Karpas-422 (cell line): ENCODE measurements around the gene TBC1D22A. TPM values are rescaled to one million over a fixed set of nuclear protein-coding genes. Genes with fewer than 3 reads are reported as not detected.

ENCODE experiments used
- DNase-seq: peaks from one replicate; pipeline ENCODE4 v3.0.0-alpha.2; 2015
- H2AFZ ChIP-seq: fragments of 200-600 bp; sonication (generic); 2 replicates; pipeline ENCODE4 v1.6.1; 2014; ENCODE audit warnings: antibody characterized with exemption, low read length, mixed read lengths
- H3K27ac ChIP-seq: fragments of 200-600 bp; sonication (generic); 2 replicates; pipeline ENCODE4 v1.5.1; 2014; ENCODE audit warnings: mild to moderate bottlenecking, low read length, moderate library complexity
- H3K27me3 ChIP-seq: fragments of 200-600 bp; sonication (generic); 2 replicates; pipeline ENCODE4 v1.6.1; 2014; ENCODE audit warnings: low read length, mixed read lengths
- H3K36me3 ChIP-seq: fragments of 200-600 bp; sonication (generic); 2 replicates; pipeline ENCODE4 v1.6.1; 2014; ENCODE audit warnings: low read length, mixed read lengths; ENCODE audit not compliant: insufficient read depth
- H3K4me1 ChIP-seq: fragments of 200-600 bp; sonication (generic); 2 replicates; pipeline ENCODE4 v1.6.1; 2014; ENCODE audit warnings: mild to moderate bottlenecking, low read length, mixed read lengths
- H3K4me2 ChIP-seq: fragments of 200-600 bp; sonication (generic); 2 replicates; pipeline ENCODE4 v1.6.1; 2014; ENCODE audit warnings: low read length, low read depth, mild to moderate bottlenecking; ENCODE audit not compliant: poor library complexity, severe bottlenecking
- H3K4me3 ChIP-seq: fragments of 200-600 bp; sonication (generic); 2 replicates; pipeline ENCODE4 v1.5.1; 2014; ENCODE audit warnings: mild to moderate bottlenecking, antibody characterized with exemption, low read length, mixed read lengths
- H3K79me2 ChIP-seq: fragments of 200-600 bp; sonication (generic); 2 replicates; pipeline ENCODE4 v1.6.1; 2014; ENCODE audit warnings: mild to moderate bottlenecking, low read length, mixed read lengths
- H3K9ac ChIP-seq: fragments of 200-600 bp; sonication (generic); 2 replicates; pipeline ENCODE4 v1.6.0; 2014; ENCODE audit warnings: low read length
- H3K9me2 ChIP-seq: fragments of 200-600 bp; sonication (generic), shearing (Covaris generic); replicated peaks from 2 replicates; pipeline ENCODE4 v1.6.0; 2014; ENCODE audit warnings: mild to moderate bottlenecking, low read length, moderate library complexity; ENCODE audit not compliant: insufficient read depth
- H3K9me3 ChIP-seq: fragments of 300-700, 200-600 bp; sonication (generic); 2 replicates; pipeline ENCODE4 v1.6.1; 2014; ENCODE audit warnings: low read length, mixed read lengths
- H4K20me1 ChIP-seq: fragments of 200-600 bp; sonication (generic); 2 replicates; pipeline ENCODE4 v1.6.1; 2014; ENCODE audit warnings: mild to moderate bottlenecking, antibody characterized with exemption, low read length, low read depth; ENCODE audit not compliant: insufficient read depth
- total RNA-seq: library from RNA; depleted of rRNA; stranded (reverse); fragments of >200 nt; shearing (Covaris generic); gene quantifications from 2 replicates; pipeline ENCODE4 v1.2.3, GENCODE V29; 2014; ENCODE audit warnings: low replicate concordance

TBC1D22A gene
- total RNA-seq, 1 experiment from 2014 or later = 27.7 TPM

GRCh38 chr22:46834021-46834737 is 71.7 kb downstream of the TBC1D22A start:
- no peak overlapping the region for H3K9ac ChIP-seq
- H4K20me1 ChIP-seq = no peaks in the 10 kb centered on the region
- H3K4me3 ChIP-seq = no peak overlapping the region
- H3K4me2 ChIP-seq = no peak overlapping the region
- no peak overlapping the region for H3K27ac ChIP-seq
- peaks cover 44% of the 10 kb centered on the region for H3K36me3 ChIP-seq
- H3K9me2 ChIP-seq = no peaks in the 10 kb centered on the region
- no peak for DNase-seq
- H3K79me2 ChIP-seq = peaks cover 77% of the 10 kb centered on the region
- H3K4me1 ChIP-seq = no peaks in the 10 kb centered on the region
- H2AFZ ChIP-seq = no peak overlapping the region
- H3K9me3 ChIP-seq = peaks cover 35% of the 10 kb centered on the region
- no peaks in the 10 kb centered on the region for H3K27me3 ChIP-seq

- H3K27me3 ChIP-seq = no peaks in the 10 kb centered on the region
- no peak overlapping the region for H2AFZ ChIP-seq
- no peaks in the 10 kb centered on the region for H3K4me1 ChIP-seq
- no peak for DNase-seq
- H3K9ac ChIP-seq = no peak overlapping the region
- H3K9me3 ChIP-seq = peaks cover 35% of the 10 kb centered on the region
- H3K9me2 ChIP-seq = no peaks in the 10 kb centered on the region
- no peak overlapping the region for H3K27ac ChIP-seq
- no peak overlapping the region for H3K4me2 ChIP-seq
- H3K36me3 ChIP-seq = peaks cover 34% of the 10 kb centered on the region
- H3K4me3 ChIP-seq = no peak overlapping the region
- no peaks in the 10 kb centered on the region for H4K20me1 ChIP-seq
- peaks cover 77% of the 10 kb centered on the region for H3K79me2 ChIP-seq
Measured at GRCh38 chr22:46835288-46835687, 72.8 kb downstream of the TBC1D22A start.

GRCh38 chr22:46835693-46836092 is 73.2 kb downstream of the TBC1D22A start:
- Histone ChIP-seq H3K9ac (no peak overlapping the region), H3K9me3 (peaks cover 31% of the 10 kb centered on the region), H3K27ac (no peak overlapping the region), H4K20me1 (no peaks in the 10 kb centered on the region), H2AFZ (no peak overlapping the region), H3K36me3 (peaks cover 30% of the 10 kb centered on the region), H3K4me3 (no peak overlapping the region), H3K27me3 (no peaks in the 10 kb centered on the region), H3K79me2 (peaks cover 74% of the 10 kb centered on the region), H3K4me2 (no peak overlapping the region), H3K9me2 (no peaks in the 10 kb centered on the region), H3K4me1 (no peaks in the 10 kb centered on the region)
- DNase-seq = no peak

DNA sequence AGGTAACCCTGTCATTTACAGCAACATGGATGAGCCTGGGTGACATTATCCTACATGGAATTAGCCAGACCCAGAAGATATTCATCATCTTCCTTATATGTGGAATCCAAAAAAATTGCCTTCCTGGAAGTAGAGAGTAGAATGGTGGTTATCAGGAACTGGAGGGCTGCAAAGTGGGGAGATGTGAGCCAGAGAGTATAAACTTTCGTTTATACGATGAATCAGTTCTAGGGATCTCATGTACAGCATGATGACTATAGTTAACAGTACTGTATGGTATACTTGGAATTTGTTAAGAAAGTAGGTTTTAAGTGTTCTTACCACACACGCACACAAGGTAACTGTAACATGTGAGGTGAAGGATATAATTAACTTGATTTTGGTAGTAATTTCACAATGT is 79.1 kb downstream of the TBC1D22A start:
- Histone ChIP-seq H3K9ac (no peak overlapping the region), H3K27me3 (no peaks in the 10 kb centered on the region), H3K4me2 (no peak overlapping the region), H4K20me1 (peaks cover 30% of the 10 kb centered on the region; the same call in 1 of the 2 replicates), H3K4me1 (no peaks in the 10 kb centered on the region), H3K27ac (no peak overlapping the region), H2AFZ (no peak overlapping the region), H3K9me3 (no peaks in the 10 kb centered on the region), H3K9me2 (no peaks in the 10 kb centered on the region), H3K36me3 (0 out of 2 replicates have a peak, but pooled peaks cover 3% of the 10 kb centered on the region), H3K4me3 (no peak overlapping the region), H3K79me2 (peaks cover 90% of the 10 kb centered on the region)
- DNase-seq = no peak

DNA sequence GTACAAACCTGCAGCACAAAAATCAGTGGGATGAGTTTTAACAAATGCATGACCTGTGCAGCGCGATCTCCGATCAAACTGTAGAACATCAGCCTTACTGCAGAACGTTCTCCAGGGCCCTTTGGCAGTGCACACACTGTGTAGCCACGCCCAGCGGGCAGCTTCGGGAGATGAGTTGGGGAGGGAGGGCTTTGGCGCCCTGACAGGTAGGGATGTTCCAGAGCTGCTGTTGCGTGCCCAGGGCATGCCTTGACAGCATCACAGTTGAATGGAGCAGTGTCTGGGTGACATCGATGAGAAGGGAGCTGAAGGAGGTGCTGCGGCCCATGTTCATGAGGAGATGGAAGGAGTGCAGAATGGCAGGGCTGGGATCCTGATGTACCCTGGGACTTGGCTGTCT is 80.2 kb downstream of the TBC1D22A start:
- H4K20me1 ChIP-seq = peaks cover 30% of the 10 kb centered on the region; the same call in 1 of the 2 replicates
- H3K79me2 ChIP-seq = peaks cover 93% of the 10 kb centered on the region
- no peaks in the 10 kb centered on the region for H3K4me1 ChIP-seq
- no peak overlapping the region for H3K9ac ChIP-seq
- H3K4me2 ChIP-seq = no peak overlapping the region
- DNase-seq = no peak
- peaks cover 3% of the 10 kb centered on the region; the same call in 1 of the 2 replicates for H3K36me3 ChIP-seq
- no peaks in the 10 kb centered on the region for H3K27me3 ChIP-seq
- H2AFZ ChIP-seq = no peak overlapping the region
- no peak overlapping the region for H3K27ac ChIP-seq
- H3K4me3 ChIP-seq = no peak overlapping the region
- H3K9me2 ChIP-seq = no peaks in the 10 kb centered on the region
- no peaks in the 10 kb centered on the region for H3K9me3 ChIP-seq

DNA sequence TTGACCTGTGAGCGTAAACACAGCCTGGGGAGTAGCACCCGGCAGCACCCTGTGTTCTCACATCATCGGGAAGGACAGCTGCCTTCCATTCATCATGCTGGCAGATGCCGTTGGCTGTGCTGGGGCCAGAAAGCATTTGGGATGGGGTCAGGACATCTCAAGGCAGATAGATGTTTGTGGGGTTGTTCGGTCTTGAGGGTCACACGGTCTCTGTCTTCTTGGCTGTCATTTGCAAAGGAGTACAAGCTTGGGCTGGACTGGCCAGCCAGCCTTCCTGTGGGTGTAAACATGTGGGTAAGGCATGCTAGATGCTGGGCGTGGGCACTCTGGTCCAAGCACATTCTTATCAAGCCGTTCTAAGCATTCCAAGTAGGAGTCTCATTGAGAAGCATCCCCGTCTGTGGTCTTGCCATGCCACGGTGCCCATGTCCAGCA is 81.4 kb downstream of the TBC1D22A start:
- H3K4me3 ChIP-seq = no peak overlapping the region
- no peak for DNase-seq
- H3K4me1 ChIP-seq = no peaks in the 10 kb centered on the region
- peaks cover 97% of the 10 kb centered on the region for H3K79me2 ChIP-seq
- no peak overlapping the region for H3K27ac ChIP-seq
- no peaks in the 10 kb centered on the region for H3K9me3 ChIP-seq
- no peak overlapping the region for H3K4me2 ChIP-seq
- H4K20me1 ChIP-seq = peaks cover 39% of the 10 kb centered on the region; the same call in 1 of the 2 replicates
- H3K9ac ChIP-seq = no peak overlapping the region
- H2AFZ ChIP-seq = no peak overlapping the region
- no peaks in the 10 kb centered on the region for H3K9me2 ChIP-seq
- no peaks in the 10 kb centered on the region for H3K27me3 ChIP-seq
- H3K36me3 ChIP-seq = peaks cover 3% of the 10 kb centered on the region; the same call in 1 of the 2 replicates

DNA sequence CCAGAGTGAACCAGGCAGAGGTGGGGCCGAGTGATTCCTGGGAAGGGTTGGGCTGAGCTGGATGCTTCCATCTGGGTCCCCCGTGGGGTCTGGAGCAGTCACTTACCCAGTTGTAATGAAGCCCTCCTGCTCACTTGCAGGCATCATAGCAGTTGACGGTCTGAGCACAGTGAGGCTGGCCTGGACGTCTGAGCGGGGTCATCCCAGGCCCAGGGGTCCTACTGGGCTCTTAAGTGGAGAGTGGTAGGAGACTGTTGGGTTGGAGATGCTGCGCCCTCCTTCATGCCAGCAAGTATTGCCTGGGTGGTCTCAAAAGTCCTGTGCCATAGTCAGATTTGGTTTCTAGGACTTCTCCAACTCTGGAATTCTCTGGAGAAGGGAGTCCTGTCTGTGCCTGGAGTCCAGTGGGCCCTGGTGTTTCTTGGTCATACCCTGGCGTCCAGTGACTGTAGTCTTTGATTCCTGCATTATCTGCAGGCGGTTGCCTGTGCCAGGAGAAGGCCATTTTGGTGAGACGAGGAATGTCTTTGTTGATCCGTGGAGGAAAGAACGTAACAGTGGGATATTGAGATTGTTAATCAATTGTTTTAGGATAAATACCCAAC is 82.3 kb downstream of the TBC1D22A start:
- Histone ChIP-seq H3K4me3 (no peak overlapping the region), H3K4me2 (no peak overlapping the region), H3K36me3 (peaks cover 3% of the 10 kb centered on the region; the same call in 1 of the 2 replicates), H2AFZ (no peak overlapping the region), H3K27ac (no peak overlapping the region), H3K79me2 (peaks cover 97% of the 10 kb centered on the region), H4K20me1 (peaks cover 43% of the 10 kb centered on the region; the same call in 1 of the 2 replicates), H3K9ac (no peak overlapping the region), H3K9me2 (no peaks in the 10 kb centered on the region), H3K4me1 (no peaks in the 10 kb centered on the region), H3K27me3 (no peaks in the 10 kb centered on the region), H3K9me3 (no peaks in the 10 kb centered on the region)
- no peak for DNase-seq

GRCh38 chr22:46845296-46846149 is 83.1 kb downstream of the TBC1D22A start:
- H3K9me2 ChIP-seq = no peaks in the 10 kb centered on the region
- H3K27ac ChIP-seq = no peak overlapping the region
- H3K79me2 ChIP-seq = peaks cover 100% of the 10 kb centered on the region
- no peaks in the 10 kb centered on the region for H3K9me3 ChIP-seq
- H3K4me1 ChIP-seq = no peaks in the 10 kb centered on the region
- no peak overlapping the region for H2AFZ ChIP-seq
- peaks cover 10% of the 10 kb centered on the region; the same call in 1 of the 2 replicates for H3K36me3 ChIP-seq
- no peak overlapping the region for H3K4me3 ChIP-seq
- H3K9ac ChIP-seq = no peak overlapping the region
- no peak overlapping the region for H3K4me2 ChIP-seq
- H4K20me1 ChIP-seq = peaks cover 51% of the 10 kb centered on the region
- H3K27me3 ChIP-seq = no peaks in the 10 kb centered on the region
- no peak for DNase-seq
